KG1 (cell line): ENCODE data around the gene PCTP.
A peak's percentile ranks its signal among the peaks of the same experiment; 100 is the strongest.

Source experiments
- DNase-seq: peaks from one replicate; lab custom pipeline; 2025; lab: John Stamatoyannopoulos, UW

PCTP gene

DNA sequence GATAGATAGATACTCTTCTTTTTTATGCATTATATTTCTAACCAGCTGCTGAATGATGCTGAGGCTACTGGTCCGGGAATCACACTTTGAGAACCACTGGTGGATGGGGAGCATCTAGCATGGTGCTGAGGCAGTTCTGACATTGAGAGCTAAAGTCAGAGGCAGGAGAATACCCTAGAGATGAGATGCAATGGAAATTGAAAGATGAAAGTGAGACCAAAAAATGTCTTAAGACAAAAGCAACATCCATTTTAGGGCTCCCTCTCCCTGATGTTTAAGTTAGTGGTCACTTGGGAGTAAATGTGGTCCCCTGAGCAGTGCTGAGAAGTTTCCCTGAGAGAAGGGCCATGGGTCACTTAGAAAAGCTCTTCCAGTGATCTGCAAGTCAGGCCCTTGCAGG is 6.8 kb downstream of the PCTP start:
- no peak for DNase-seq

GRCh38 chr17:55758171-55758570 is 7.3 kb downstream of the PCTP start:
- DNase-seq = no peak

DNA sequence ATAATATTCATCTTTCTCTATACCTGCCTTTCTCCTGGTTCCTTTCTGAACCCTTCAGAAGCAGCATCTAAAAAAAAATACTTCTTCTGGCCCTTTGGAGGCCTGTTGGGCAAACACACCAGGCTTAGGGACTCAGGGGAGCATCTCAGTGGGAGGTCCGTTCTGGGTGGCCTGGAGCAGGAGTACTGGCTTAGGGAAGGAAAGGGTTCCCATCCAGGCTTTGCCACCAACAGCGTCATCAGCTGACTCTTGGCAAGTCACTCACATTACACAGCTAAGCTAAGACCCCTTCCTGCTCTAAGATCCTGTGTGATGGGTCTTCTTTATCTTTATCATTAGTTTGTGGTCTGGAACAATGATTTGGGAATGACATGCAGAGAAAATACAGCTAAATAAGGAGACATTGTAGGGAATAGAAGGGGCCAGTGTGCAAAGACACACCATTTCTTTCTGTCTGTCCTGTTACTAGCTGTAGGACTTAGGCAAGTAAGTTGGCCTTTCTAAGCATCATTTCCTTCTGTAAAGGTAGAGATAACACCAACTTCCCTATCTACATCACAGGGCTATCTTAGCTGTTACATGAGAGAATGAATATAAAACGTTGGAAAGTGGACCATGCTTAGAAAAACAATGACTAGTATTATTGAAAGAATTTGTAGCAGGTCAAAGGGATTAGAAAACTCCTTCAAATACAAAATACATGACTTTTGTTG is 9.9 kb downstream of the PCTP start:
- no peak for DNase-seq

DNA sequence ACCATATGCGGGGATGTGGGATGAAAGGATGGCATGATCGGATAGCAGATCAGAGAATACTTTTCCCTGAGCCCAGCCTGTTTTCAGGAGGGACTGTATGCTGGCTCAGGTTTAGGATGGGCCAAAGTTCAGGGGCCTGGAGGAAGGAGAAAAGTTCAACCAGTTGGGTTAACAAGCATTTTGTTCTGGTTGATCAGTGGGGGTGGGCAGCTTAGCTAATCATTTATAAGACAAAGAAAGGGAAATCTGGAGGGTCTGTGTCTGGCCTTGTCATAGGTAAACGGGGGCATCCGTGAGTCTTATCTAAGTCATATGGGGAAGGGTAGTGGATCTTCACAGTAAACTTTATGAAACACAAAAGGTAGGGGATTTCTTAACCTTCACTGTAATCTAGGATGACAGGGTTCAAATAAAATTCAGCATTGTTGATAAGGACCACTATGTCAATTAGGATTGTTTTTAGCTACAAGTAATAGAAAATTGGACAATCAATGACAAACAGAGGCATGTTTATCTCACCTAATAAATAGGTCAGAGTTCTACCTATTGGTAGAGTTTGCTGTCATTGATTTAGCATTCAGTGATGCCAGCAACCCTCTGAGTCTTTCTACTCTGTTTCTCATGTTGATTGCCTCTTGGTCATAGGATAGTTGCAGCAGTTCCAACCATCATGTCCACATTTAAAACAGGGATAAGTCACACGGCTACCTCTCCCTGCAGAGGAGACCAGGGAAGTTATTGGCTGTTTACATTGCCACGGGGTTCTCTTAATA is 11.4 kb downstream of the PCTP start:
- no peak for DNase-seq

DNA sequence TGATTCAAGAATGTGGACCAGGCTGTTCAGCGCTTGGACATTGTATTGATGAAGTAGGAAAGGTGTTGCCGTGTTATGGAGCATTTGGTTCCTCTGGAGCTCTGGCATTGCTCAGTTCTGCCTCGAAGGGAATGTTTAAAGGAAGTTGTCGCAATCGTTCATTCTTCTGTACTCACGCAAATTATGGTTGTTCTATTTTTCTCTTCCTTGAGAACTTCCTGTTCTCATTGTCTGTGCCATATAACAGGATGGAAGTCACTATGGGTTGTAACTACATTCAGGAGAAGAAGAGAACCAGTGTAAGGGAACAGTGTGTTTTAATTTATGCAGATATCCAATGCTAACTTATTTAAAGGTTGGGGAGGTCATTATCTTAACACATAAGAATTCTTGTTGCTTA is 13.0 kb downstream of the PCTP start:
- no peak for DNase-seq

DNA sequence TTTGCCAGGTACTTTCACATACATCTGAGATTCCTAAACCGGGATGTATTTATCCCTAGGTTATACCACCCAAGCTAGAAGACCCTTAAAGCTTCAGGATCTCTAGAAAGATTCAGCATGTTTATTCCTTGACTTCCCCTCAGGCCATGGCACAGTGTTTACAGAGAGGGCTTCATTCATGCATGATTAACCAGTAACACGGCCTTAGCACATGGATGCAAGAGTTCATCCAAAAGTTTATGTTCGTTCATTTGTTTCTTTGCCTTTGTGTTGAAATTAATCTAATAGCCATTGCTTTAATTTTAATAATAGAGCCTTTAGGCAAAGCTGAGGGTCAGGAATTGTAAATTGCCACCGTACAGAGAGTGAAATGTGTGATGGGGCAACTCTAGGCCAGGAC is 13.8 kb downstream of the PCTP start:
- DNase-seq = no peak

DNA sequence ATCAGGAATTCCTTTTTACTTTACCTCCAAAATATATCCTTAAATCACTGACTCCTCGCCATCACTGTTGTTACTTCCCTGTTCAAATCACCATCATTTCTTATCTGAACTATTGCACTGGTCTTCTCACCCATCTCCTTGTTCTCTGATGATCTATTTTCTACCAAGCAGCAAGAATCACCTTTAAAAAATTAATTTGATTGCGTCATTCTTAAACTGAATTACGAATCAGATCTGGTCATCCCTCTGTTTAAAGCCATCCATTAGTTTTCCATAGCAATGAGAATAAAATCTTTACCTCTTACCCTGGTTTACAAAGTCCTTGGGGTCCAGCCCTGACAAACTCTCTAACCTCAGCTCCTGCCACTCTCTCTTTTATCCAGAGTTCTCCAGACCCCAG is 14.6 kb downstream of the PCTP start:
- no peak for DNase-seq

DNA sequence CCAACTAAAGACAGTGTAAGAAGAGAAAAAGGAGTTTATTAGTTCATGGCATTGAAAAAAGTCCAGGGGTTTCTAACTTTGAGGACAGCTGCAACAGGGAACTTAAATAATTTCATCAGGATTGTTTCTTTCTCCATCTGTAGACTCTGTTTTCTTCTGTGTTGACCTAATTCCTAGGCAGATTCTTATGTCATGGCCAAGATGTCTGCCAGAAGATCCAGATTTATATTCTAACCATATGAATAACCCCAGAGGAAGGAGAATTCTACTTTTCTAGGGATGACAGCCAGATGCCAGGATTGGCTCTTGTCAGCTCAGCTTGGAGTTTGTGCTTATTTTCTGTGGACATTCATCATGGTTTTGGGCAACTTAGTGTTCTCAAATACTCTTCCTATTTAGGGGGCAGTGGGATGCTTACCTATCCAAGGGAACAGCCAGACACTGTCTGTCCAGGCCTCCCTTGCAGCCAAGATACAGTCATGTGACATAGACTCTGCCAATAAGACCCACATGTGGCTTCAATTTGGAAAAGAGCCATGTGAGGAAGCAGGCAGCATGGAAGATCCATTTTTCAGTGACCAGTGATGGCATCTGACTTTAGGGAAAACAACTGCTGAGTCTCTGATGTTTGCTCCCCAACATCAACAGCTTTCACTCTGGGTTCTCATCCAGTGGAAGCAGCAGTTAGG is 18.2 kb downstream of the PCTP start:
- DNase-seq = no peak

GRCh38 chr17:55769625-55770000 is 18.8 kb downstream of the PCTP start:
- no peak for DNase-seq

GRCh38 chr17:55770196-55770870 is 19.5 kb downstream of the PCTP start:
- DNase-seq = no peak

- DNase-seq = no peak
Observed at GRCh38 chr17:55772086-55772485, 21.2 kb downstream of the PCTP start.

DNA sequence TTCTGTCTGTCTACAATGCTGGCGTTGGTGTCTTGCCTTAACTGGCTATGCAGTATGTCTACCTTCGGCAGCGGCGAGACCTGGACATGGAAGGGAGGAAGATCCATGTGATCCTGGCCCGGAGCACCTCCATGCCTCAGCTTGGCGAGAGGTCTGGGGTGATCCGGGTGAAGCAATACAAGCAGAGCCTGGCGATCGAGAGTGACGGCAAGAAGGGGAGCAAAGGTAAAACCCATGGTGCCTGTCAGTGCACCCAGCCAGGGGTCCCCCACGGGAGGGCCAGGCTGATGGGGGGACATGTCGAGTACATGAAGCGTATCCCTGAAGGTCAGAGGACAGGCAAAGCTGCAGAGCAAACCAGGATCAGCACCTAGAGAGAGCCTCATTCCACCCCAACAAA is 22.8 kb downstream of the PCTP start:
- no peak for DNase-seq

DNA sequence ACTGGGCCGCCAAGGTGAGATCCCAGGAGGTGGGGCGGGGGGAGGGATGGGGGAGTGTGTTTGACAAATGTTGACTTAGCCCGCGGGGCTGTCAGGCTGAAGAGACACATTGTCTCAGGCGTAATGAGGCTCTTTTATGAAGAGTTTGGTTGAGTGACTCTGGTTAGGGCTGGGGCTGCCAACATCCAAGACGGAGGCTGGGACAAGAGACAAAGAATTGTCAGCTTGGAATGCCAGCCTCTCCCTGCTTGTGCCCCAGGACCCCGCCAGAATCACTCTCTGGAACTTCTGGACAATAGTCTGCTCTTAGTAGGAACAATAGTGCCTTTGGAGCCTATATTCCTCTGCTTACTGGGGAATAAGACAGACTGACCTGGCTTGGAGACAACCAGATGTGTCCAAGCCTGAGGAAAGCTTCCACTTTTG is 24.0 kb downstream of the PCTP start:
- no peak for DNase-seq

DNA sequence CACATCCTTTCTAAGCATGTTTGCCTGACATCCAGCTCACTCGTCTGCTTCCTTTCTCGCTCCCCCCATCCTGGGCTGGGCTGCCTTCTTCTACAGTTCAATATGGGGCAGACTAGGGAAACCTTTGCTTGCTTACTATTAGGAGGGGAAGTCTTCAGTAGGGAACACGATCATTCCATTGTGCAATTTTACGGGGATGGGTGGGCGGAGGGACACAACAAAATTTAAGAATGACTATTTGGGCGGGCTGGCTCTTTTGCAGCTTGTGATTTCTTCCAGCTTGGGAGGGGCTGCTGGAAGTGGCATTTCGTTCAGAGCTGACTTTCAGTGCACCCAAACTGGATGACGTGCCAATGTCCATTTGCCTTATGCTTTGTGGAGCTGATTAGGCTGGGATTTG is 25.4 kb downstream of the PCTP start:
- no peak for DNase-seq

GRCh38 chr17:55777471-55777971 is 26.7 kb downstream of the PCTP start:
- DNase-seq = no peak

- no peak for DNase-seq
Observed at GRCh38 chr17:55778389-55779118, 27.7 kb downstream of the PCTP start.

- DNase-seq = peak; percentile 17
Observed at GRCh38 chr17:55783684-55784245, 32.9 kb downstream of the PCTP start.

DNA sequence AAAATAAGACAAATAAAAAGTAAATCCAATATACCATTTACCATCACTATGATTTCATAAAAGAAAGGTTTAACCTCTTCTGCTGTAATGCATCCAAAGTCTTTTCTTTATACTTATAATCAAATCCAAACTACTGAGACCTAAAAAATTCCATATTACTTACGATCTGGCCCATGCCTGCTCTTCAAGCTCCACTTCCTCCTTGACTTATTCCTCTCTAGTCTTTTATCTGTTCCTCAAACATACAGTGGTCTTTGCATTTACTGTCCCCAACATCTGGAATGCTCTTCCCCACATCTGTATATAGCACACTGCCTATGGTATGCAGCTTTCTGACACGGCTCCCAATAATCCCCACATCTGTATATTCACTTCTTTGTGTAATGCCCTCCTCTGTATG is 33.8 kb downstream of the PCTP start:
- no peak for DNase-seq

- no peak for DNase-seq
Observed at GRCh38 chr17:55785181-55785580, 34.3 kb downstream of the PCTP start.

GRCh38 chr17:55793272-55793671 is 42.4 kb downstream of the PCTP start:
- DNase-seq = no peak

GRCh38 chr17:55794725-55795482 is 44.1 kb downstream of the PCTP start:
- no peak for DNase-seq
